GM10266 (cell line): ENCODE measurements around the gene ART3.

Source experiments
- DNase-seq: peaks from one replicate; pipeline ENCODE4 v3.0.0; 2012; ENCODE audit errors: extremely low spot score
- CTCF ChIP-seq: IDR thresholded peaks from 2 replicates; pipeline ENCODE4 v1.5.1; 2012; ENCODE audit warnings: mild to moderate bottlenecking, low read depth; ENCODE audit not compliant: control insufficient read depth, insufficient read depth; ENCODE audit errors: missing control alignments

ART3 gene

DNA sequence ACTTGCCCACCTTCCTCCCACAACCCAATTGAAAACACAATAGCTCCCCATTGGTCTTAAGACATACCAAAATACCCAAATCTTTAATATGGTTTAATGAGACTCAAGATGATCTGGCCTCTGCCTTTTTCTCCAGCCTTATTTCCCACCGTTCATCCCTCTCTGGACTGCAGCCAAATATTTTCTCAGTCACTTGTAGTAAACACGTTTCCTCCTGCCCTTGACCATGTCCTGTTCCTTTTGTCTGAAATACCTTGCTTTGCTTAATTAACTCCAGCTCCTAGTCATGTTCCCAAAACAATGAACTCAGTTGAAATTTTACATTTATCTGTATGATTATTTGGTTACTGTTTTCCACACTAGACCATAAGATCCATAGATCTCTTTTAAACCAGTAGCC, 82.1 kb downstream of the ART3 start:
- no peak for TF ChIP-seq CTCF
- DNase-seq = no peak

DNA sequence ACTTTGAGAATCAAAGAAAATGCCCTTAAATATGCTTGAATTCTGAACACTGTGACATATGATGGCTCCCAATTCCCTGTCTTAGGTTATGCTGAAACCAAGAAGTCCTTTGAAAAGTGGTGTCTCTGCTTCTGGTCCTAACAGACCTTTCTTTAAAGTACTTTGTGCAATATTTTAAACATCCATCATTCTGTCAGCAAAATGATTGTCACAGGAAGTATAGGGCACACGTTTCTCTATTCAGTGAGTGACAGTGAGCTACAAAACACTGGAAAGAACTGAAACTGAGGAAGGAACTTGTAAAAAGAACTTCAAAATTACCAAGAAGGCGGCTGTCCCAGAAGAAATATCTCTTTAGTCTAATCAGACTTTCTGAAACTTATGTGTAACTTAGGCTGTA, 85.8 kb downstream of the ART3 start:
- no peak for TF ChIP-seq CTCF
- DNase-seq = no peak
